H1 (cell line): ENCODE data around the gene ASTN1. TPM values are rescaled to one million over a fixed set of nuclear protein-coding genes. Genes with fewer than 3 reads are reported as not detected.

Experiments
- EGR1 ChIP-seq: IDR thresholded peaks from 2 replicates; pipeline ENCODE4 v1.6.1; 2011; ENCODE audit warnings: low read depth, low read length, borderline replicate concordance
- EZH2 ChIP-seq: fragments of 200-600 bp; sonication (generic); IDR thresholded peaks from 2 replicates; pipeline ENCODE4 v1.7.1; 2012; ENCODE audit warnings: low read depth, mild to moderate bottlenecking, moderate library complexity, low read length, inconsistent platforms; ENCODE audit not compliant: severe bottlenecking
- JUND ChIP-seq: IDR thresholded peaks from 2 replicates; pipeline ENCODE4 v1.6.1; 2011; ENCODE audit warnings: mild to moderate bottlenecking, improper control_type of control experiment, low read length
- KDM4A ChIP-seq: IDR thresholded peaks from one replicate; pipeline ENCODE4 v1.7.1; 2012; ENCODE audit warnings: low read depth, mild to moderate bottlenecking, moderate library complexity, low read length, inconsistent platforms; ENCODE audit not compliant: severe bottlenecking
- RAD21 ChIP-seq, 2 experiments: IDR thresholded peaks in 1 of 2; conservative IDR thresholded peaks in 1 of 2; 2 replicates each; pipeline ENCODE4 v1.6.1; 2011; ENCODE audit warnings: low read depth in 2 of 2, low read length in 2 of 2, improper control_type of control experiment in 1 of 2, inconsistent platforms in 1 of 2, mild to moderate bottlenecking in 1 of 2, moderate library complexity in 1 of 2
- RBBP5 ChIP-seq: IDR thresholded peaks from 2 replicates; pipeline ENCODE4 v1.7.1; 2012; ENCODE audit warnings: low read depth, mild to moderate bottlenecking, inconsistent platforms, low read length, moderate library complexity, borderline replicate concordance
- ZNF274 ChIP-seq: IDR thresholded peaks from 2 replicates; pipeline ENCODE4 v1.7.0; 2012; ENCODE audit warnings: low read length, borderline replicate concordance; ENCODE audit errors: extremely low read depth
- polyA plus RNA-seq, 7 experiments: library from polyadenylated mRNA; depleted of rRNA in 3 of 7; stranded (reverse) in 5 of 7; unstranded in 2 of 7; fragments of >200 nt in 5 of 7; fragments of 200-250 nt in 2 of 7; gene quantifications; 1 replicate in 5 of 7; 2 replicates in 1 of 7; 4 replicates in 1 of 7; pipeline versions ENCODE4 v1.2.1 to v1.2.3, GENCODE V29; 2011 to 2013; ENCODE audit warnings: missing spikeins in 2 of 7, mixed read lengths in 2 of 7
- total RNA-seq: library from RNA; stranded (reverse); fragmentation: NEBNext Ultra II Directional; extraction: Animal tissue kit (Norgen Biotek cat#: 25700); gene quantifications from 2 replicates; pipeline ENCODE4 v1.2.1, GENCODE V29; 2021

ASTN1 gene
- total and polyA plus RNA-seq, 2 of the 8 experiments (the other 6 are each of a cell fraction or from before 2014, with no cell fraction given) = 2.9 to 4.1 TPM

- TF ChIP-seq RBBP5 (peak; percentile 78; the same call in 1 of the 2 replicates), JUND (no peak), ZNF274 (no peak), KDM4A (peak; percentile 97), EZH2 (no peak), RAD21 (IDR thresholded peaks at IDR 0.05 in 1 of 2, conservative IDR thresholded peaks at IDR 0.05 in 1 of 2; ENCODE audit: low read depth in 2 of 2, low read length in 2 of 2) (0 out of 4 replicates have a peak, but pooled peaks of 1 of the 2 experiments have one; percentile 2), EGR1 (peak; percentile 77; the same call in 1 of the 2 replicates)
Observed at GRCh38 chr1:177164380-177165068, at the start of gene ASTN1 (continued).
